ENCODE data around the gene DNAJC2.

Gene DNAJC2

DNA sequence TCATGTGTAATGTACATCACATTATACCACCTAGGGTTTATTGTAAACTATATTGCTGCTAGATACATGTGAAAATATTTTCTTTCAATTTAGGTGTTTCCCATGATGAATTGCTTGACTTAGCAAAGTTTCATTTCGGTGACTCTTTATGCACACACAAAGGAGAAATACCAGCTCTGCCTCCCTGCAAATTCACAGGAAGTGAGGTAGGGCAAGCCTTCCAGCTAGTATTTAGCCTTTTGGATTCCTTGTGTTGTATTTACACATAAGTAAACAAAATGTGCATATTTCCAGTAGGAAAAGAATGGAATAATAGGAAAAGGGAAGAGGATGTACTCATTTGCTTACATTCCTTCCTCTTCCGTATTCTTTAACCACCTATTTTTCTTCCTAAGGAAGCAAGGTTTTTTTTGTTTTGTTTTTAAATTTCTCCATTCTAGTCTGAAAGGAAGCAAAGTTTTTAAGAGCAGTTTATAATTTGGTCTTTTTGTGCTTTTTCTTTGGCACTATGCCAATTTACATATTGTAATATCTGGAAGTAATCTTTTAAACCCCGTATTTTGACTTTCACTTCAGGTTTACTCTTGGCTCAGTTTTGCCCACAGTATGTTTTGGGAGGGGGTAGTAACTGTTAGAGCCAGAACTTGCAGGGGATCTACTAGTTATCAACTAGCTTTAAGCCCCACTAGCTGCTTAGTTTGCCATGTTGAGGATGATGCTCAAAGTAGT lies 36.9 kb downstream of the DNAJC2 start:
- no peak for TF ChIP-seq SIN3A (IDR thresholded peaks at IDR 0.05; ENCODE audit: borderline replicate concordance, insufficient read depth, low read length)
- no peak for TF ChIP-seq FOXP2 (optimal IDR thresholded peaks at IDR 0.05; ENCODE audit: borderline replicate concordance, extremely low read depth, extremely low read length, insufficient read depth)
- TF ChIP-seq, protein P1, sequence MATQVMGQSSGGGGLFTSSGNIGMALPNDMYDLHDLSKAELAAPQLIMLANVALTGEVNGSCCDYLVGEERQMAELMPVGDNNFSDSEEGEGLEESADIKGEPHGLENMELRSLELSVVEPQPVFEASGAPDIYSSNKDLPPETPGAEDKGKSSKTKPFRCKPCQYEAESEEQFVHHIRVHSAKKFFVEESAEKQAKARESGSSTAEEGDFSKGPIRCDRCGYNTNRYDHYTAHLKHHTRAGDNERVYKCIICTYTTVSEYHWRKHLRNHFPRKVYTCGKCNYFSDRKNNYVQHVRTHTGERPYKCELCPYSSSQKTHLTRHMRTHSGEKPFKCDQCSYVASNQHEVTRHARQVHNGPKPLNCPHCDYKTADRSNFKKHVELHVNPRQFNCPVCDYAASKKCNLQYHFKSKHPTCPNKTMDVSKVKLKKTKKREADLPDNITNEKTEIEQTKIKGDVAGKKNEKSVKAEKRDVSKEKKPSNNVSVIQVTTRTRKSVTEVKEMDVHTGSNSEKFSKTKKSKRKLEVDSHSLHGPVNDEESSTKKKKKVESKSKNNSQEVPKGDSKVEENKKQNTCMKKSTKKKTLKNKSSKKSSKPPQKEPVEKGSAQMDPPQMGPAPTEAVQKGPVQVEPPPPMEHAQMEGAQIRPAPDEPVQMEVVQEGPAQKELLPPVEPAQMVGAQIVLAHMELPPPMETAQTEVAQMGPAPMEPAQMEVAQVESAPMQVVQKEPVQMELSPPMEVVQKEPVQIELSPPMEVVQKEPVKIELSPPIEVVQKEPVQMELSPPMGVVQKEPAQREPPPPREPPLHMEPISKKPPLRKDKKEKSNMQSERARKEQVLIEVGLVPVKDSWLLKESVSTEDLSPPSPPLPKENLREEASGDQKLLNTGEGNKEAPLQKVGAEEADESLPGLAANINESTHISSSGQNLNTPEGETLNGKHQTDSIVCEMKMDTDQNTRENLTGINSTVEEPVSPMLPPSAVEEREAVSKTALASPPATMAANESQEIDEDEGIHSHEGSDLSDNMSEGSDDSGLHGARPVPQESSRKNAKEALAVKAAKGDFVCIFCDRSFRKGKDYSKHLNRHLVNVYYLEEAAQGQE (IDR thresholded peaks at IDR 0.05; ENCODE audit: insufficient read depth in 1 of 2, low read depth in 2 of 2, low read length in 2 of 2) = no peak
- no peak for TF ChIP-seq POLR2AphosphoS5 (IDR thresholded peaks at IDR 0.05; ENCODE audit: low read depth, low read length)
- no peak for TF ChIP-seq TAF1 (IDR thresholded peaks at IDR 0.05; ENCODE audit: borderline replicate concordance, insufficient read depth, low read length)

DNA sequence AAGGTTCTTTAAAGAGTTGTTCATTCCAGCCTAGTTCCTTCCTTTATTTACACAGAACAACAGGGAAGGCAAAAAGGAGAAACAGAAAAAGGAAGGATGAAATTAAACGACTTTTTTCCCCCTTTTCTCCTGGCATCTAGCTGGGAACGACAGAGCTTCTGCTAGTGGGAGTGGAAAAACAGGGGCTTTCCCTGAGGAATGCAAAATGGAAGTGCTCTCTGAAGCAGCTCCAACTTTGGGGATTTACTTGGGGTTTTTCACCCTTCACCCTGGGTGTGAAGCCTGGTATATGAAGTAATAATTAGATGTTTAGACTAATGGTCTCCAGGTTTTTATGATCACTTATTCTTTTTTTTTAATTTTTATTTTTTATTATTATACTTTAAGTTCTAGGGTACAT lies 43.1 kb downstream of the DNAJC2 start:
- TF ChIP-seq, protein P1 (IDR thresholded peaks at IDR 0.05; ENCODE audit: insufficient read depth in 1 of 2, low read depth in 2 of 2, low read length in 2 of 2) = no peak

DNA sequence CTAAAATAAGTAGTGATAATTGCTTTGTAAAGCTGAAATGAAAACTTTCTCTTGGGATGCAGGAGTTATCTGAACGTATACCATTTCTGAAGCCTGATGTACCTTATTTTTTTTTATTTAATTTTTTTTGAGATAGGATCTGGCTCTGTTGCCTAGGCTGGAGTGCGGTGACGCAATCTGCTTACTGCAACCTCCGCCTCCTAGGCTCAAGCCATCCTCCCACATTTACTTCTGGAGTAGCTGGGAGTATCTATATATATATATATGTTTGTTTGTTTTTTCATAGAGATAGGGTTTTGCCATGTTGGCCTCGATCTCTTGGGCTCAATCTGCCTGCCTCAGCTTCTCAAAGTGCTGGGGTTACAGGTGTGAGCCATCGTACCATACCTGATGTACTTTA lies 44.9 kb downstream of the DNAJC2 start:
- TF ChIP-seq POLR2AphosphoS5 (IDR thresholded peaks at IDR 0.05; ENCODE audit: low read depth, low read length) (no peak), SIN3A (IDR thresholded peaks at IDR 0.05; ENCODE audit: borderline replicate concordance, insufficient read depth, low read length) (no peak), FOXP2 (optimal IDR thresholded peaks at IDR 0.05; ENCODE audit: borderline replicate concordance, extremely low read depth, extremely low read length, insufficient read depth) (no peak), TAF1 (IDR thresholded peaks at IDR 0.05; ENCODE audit: borderline replicate concordance, insufficient read depth, low read length) (no peak)
- TF ChIP-seq, protein P1 (IDR thresholded peaks at IDR 0.05; ENCODE audit: insufficient read depth in 1 of 2, low read depth in 2 of 2, low read length in 2 of 2) = no peak

DNA sequence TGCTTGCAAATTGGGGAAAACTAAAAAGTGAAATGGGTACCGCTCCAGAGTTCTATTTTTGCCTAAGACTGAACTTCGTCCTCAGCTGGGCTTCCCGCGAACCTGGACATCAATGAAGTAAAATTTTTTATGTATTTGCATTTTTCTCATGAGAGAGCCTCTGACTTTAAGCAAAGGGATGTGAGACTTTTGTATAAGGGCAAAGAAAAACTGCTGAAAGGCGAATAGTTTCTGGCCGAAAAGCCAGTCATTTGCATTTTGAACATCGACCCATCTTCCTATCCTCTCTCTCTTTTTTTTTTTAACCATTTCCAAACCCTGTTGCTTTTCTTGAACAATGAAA lies 46.8 kb downstream of the DNAJC2 start:
- no peak for TF ChIP-seq SIN3A (IDR thresholded peaks at IDR 0.05; ENCODE audit: borderline replicate concordance, insufficient read depth, low read length)

DNA sequence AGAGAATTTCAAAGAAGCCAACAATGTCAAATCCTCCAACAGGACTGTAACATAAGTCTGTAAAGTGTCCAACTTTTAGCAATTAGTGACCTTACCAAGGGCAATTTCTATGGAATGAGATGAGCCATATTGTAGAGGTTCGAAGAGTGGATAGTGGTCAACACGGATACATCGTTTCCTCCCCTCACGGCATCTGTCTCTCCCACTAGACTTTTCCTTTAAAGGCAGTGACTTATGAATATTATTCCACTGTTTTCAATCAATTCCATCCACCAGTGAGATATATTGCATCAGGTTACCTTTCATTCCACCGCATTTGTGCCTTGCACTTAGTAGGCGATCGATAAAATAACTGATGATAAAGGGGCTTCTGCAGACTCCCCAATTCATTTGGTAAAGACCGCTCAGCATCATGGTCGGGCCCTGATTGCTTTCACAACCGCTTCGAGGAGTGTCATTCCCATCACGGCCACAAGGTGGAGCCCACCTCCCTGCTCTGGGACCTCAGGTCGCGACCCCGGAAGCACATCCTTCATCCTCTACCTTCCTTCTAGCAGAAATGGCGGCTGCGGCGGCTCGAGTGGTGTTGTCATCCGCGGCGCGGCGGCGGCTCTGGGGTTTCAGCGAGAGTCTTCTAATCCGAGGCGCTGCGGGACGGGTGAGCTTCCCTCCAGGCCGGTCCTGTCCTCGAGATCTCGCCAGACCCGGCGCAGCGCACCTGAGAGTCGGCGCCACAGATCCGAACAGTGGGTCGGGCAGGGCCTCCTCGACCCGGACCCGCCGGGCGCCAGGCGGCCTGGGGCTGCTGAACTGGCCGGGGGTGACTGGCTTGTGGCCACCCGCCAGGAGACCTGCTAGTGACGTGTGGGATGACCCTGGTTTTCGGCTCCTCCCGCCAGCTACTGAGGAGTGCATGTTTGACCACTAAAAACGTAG lies 47.4 kb downstream of the DNAJC2 start, which contains the start of gene PMPCB:
Gene PMPCB (plus strand): TSS at position 535 of the 936 bp plus-strand sequence. CDS start 25 bp downstream, at position 560.
- peak; percentile 83 for TF ChIP-seq POLR2AphosphoS5 (IDR thresholded peaks at IDR 0.05; ENCODE audit: low read depth, low read length)
- TF ChIP-seq TAF1 (IDR thresholded peaks at IDR 0.05; ENCODE audit: borderline replicate concordance, insufficient read depth, low read length) = peak; percentile 81
- TF ChIP-seq SIN3A (IDR thresholded peaks at IDR 0.05; ENCODE audit: borderline replicate concordance, insufficient read depth, low read length) = no peak
- peak; percentile 57 for TF ChIP-seq FOXP2 (optimal IDR thresholded peaks at IDR 0.05; ENCODE audit: borderline replicate concordance, extremely low read depth, extremely low read length, insufficient read depth)

DNA sequence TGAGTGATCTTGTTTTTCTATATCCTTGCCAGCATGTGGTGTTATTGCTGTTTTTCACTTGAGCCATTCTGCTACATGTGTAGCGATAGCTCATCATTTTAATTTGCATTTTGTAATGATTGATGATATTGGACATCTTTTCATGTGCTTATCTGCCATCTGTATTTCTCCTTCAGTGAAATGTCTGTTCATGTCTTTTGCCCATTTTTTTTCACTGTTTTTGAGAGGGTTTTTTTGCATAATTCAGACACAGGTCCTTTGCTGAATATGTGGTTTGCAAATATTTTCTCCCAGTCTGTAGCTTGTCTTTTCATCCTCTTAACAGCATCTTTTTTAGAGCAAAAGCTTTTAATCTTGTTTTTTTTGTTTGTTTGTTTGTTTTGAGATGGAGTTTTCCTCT lies 51.0 kb downstream of the DNAJC2 start:
- TF ChIP-seq POLR2AphosphoS5 (IDR thresholded peaks at IDR 0.05; ENCODE audit: low read depth, low read length) (no peak), FOXP2 (optimal IDR thresholded peaks at IDR 0.05; ENCODE audit: borderline replicate concordance, extremely low read depth, extremely low read length, insufficient read depth) (no peak), SIN3A (IDR thresholded peaks at IDR 0.05; ENCODE audit: borderline replicate concordance, insufficient read depth, low read length) (no peak), TAF1 (IDR thresholded peaks at IDR 0.05; ENCODE audit: borderline replicate concordance, insufficient read depth, low read length) (no peak)
- TF ChIP-seq, protein P1 (IDR thresholded peaks at IDR 0.05; ENCODE audit: insufficient read depth in 1 of 2, low read depth in 2 of 2, low read length in 2 of 2) = no peak
